HG03159 (cell line): ENCODE results near the gene RGS6.

ENCODE experiments used
- ATAC-seq: cut with Tn5 transposase; IDR thresholded peaks from one replicate; pipeline ENCODE4 v1.9.1; 2021; ENCODE audit warnings: mild to moderate bottlenecking, moderate library complexity; ENCODE audit not compliant: unreplicated experiment

The RGS6 gene

DNA sequence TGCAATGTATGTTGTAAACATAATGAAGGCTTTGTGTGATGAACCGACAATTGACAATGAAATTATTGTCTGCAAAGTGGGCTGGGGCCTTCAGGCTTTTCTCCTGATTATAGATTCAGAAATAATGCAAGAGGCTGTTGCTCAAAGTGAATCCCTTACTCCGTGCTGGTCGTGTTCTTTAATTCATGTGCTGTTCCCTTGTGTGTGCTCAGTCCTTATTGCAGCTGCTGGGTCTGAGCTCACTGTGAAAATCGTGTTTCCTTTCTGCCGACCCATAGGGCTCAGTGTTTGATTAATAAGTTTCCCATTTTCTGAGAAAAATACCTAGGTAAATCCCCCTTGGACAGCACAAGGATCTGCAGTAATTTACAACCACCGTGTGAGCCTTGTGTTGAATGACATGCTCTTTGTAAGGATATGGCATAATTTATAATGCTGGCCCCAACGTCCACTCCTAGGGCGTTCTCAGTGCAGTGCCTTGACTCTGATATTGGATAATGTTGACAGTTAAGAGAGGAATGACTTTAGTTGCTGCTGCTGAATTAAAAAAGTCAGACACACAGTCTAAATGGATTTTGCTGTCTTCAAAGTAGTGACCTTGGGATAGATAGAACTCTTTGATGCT lies 81.6 kb downstream of the RGS6 start:
- ATAC-seq, result no peak

DNA sequence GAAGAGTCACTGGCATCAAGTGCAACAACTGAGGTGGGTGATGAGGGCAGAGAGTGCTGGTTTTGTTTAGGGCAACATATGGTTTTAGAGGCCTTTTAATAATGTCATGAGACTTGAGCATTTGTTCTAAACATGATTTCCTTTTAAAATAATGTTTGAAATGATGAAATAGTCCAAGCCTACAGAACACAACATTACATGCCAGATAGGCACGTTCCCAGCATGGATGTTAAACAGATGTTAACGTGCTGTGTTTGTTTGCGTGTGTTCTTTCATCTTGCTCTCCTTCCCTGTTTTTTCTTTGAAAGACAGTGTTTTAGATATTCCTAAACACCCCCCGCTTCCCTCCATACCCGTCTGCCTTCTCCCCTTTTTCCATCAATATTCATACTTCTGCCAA lies 82.3 kb downstream of the RGS6 start:
- no peak for ATAC-seq

DNA sequence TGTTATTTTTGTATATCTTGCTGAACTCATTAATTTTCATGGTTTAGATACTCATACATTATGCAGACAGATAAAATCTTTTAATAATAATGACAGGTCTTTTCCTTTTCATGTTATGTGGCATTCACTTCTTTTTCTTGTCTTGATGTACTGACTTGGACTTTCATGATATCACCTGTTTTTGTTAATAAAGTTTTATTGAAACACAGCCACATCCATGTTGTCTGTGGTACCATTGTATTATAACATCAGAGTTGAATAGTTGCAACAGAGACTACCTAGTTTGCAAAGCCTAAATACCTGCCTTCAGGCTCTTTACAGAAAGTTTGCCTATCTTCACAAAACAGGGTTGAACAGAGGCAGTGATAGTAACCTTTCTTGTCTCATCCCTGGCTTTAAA lies 85.1 kb downstream of the RGS6 start:
- no peak for ATAC-seq

DNA sequence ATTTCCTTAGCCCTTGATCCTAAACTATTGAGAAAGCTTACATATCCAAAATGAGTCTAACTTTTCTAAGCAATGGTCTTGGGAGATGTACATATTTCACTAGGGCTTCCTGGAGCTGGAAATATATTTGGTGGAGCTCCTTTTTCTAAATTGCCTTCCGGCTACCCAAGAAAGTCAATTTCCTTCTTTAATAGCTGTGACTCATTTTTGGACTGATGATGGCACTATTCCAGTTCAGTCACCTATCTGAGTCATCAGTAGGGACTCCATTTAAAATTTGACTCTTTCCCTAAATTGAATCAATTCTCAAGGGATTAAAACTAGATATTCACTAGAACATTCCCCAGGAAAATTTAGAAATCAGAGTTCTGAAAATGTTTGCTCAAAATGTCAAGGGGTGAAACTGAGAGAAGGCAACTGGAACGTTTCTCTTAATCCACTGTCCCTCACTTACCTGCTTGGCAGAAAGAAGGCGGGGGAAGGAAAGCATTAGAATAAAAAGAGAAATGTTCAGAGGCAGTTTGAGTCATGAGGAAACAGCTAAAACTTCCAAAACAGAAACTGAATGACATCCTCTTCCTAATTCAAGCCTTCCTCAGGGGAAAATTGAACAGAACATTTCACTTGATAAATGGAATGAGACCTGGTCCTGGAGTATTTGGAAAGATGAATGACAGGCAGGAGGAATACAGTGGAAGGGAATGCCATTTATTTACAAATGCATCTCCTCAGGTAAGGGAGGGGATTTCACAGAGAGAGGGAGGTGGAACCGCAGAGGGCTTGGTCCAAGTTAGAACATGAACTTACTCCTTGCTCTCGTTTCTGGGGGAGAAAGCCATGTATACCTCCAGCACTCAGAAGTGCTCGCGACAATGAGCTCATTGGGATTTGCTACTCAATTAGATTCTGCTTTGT lies 91.2 kb downstream of the RGS6 start:
- no peak for ATAC-seq

DNA sequence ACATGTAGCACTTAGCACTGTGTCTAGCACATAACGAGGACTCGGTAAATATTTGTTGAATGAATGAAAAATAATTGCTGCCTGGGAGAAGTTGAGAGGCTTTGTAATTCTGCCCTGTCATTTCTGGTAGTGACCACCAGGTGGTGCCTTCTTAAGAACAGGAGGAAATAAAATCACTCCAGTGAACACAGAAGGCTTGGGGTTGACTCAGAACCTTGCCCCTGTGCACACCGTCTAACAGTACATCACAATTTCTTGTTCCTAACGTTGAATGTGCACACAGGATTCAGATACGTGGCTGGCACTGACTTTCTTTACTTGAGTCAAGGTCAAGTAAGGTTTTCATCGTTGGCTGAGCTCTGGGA lies 91.8 kb downstream of the RGS6 start:
- no peak for ATAC-seq

DNA sequence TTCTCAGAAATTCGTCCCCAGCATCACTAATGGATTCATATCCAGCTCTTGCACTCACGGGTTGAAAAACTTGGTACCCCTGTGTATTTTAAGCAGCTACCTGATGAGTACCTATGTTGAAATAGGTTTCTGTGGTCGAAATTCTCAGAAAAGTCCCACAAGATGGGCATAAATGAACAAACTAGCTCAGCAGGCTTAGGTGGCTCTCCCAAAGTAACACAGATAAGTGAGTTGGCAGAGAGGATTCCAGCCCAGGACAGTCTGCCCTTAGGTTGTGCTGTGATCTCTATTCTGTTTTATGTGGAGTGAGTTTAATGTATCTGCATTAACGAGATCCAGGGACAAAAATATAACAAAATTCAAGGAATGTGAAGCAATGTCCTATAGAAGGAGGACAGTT lies 92.3 kb downstream of the RGS6 start:
- ATAC-seq, result no peak

DNA sequence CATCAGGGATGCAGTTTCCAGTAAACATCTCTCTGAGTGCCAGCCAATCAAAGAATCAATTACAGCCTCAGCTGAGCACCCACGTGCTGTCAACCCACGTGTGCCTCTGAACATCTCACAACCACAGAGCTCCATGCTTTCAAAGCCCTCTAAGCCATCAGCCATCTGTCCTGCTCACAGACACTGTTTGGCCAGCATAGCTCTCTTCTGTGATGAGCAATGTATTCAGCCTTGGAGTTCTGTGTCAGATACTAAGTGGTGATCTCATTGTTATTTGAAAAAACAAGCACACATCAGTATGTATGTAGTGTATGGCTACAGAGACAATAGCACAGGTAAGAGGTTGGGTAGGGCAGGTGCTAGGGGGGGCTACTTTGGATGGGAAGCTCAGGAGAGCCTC lies 94.3 kb downstream of the RGS6 start:
- no peak for ATAC-seq

DNA sequence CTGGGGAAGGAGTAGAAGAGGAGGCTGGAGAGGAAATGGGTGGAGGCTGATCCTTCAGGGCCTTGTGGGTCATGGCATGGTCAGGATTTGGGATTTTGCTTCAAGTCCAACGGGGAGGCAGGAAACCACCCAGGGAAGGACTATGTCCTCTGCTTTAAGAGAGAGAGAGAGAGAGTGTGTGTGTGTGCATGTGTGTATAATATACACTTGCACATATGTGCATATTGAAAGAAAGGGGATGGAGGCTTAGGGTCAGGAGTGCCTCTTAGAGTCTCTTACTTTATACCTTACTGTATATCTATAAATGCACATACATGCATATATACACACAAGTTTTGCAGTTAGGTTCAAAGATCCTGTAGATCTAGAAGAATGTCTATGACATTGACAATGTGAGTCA lies 94.8 kb downstream of the RGS6 start:
- no peak for ATAC-seq

DNA sequence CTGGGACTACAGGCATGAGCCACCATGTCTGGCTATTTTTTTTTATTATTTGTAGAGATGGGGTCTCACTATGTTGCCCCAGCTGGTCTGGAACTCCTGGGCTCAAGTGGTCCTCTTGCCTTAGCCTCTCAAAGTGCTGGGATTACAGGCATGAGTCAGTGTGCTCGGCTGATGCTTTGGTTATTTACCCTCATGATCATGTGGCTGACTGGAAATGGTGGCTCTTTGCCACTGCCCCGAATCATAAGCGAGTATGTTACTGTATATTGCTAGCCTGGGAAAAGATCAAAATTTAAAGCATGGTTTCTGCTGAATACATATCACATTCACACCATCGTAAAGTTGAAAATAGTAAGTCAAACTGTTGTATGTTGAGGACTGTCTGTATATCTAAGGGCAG lies 101.1 kb downstream of the RGS6 start:
- no peak for ATAC-seq

DNA sequence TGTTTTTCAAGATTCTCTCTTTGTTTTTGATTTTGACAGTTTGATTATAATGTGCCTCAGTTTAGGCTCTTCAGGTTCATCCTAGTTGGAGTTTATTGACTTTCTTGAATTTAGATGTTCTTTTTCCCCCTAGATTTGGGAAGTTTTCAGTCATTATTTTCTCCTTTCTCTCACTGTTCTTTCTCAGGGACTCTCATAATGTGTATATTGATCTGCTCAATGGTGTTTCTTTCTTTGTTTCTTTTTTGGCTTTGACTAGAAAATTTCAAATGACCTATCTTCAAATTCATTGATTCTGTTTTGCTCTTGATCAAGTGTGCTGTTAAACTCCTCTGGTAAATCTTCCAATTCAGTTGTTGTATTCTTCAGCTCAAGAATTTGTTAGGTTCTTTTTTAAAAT lies 108.3 kb downstream of the RGS6 start:
- no peak for ATAC-seq

DNA sequence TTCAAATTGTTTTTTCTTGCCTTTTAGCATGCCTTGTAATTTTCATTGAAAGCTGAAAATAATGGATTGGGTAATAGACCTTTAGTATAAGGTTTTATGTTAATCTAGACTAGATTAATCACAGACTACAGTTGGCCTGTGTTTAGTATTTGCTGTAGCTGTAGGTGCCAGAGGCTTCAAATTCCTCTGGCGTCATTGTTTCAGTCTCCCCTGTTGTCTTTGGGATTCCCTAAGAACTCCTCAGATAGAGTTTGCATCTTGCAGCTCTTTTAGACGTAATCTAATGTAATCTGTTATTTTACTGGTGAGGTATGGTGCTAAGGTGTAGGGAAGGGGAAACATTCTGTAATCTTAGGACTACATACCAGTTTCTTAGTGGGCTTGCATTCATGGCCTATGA lies 113.0 kb downstream of the RGS6 start:
- no peak for ATAC-seq

DNA sequence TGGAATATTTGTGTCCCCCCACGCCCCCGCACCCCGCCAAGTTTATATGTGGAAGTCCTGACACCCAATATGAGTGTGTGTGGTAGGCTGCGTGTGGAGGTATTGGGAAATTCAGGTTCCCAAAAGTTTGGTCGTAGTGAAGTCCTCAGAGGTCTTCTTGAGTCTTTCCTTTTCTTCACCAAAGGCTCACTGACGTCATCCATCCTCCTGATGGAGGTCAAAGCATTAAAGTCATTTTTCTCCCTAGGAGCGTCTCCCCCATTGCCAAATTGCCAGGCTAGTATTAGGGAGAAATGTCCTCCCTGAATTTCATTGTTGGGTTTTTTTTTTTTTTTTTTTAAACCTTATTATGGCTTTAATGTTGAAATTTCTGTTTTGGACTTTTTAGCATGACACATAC lies 113.7 kb downstream of the RGS6 start:
- no peak for ATAC-seq

DNA sequence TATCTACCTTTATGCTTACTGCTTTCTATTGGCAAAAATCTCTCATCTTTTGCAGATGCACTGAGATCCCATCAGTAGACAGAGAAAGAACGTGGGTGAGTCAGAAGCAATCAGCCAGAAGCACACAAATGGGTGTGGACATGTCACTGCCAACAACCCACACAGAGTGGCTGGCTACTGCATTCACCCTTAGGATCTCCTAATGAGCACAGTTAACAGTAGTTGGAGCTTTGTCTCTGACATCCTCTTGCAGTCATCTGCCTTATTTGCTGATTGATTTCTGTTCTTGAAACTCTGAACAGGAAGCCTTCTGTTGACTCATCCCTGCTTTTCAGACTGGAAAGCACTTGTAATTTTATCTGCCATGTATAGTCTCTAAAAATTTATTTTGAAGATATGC lies 117.2 kb downstream of the RGS6 start:
- ATAC-seq, result no peak

DNA sequence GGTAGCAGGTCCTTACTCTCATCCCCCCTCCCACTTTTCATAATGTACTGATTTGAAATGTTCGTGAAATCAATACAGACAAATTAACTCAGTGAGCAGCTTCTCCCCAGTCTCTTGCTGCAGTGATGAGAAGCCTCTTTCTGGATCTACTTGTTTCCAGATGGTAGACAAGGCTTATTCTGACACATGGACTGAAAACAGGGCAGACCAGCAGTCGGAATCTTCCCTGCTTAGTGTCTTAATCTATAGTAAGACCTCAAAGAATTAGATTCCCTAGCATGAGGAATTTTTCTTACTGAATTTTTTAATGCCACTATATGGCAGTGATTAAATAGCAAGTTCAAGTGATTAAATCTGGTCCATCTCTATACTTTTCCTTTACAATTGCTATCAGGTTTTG lies 120.1 kb downstream of the RGS6 start:
- ATAC-seq, result no peak

DNA sequence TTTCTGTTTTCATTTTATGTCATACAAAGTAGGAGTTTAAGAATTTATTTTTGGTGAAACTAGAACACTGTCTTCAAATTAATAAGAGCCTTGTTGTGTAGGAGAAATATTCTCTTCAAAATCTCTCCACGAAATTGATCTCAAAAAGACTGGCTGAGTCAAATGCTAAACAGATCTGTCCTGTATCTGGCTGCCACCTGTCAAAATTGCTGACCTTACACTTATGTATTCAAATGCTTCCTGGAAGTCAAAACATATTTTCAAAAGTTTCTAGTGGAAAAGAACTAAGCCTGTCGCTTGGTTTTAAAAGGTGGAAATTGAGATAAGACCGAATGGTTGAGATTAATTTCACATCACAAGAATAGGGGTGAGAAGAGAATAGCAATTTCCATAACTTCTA lies 121.4 kb downstream of the RGS6 start:
- no peak for ATAC-seq

DNA sequence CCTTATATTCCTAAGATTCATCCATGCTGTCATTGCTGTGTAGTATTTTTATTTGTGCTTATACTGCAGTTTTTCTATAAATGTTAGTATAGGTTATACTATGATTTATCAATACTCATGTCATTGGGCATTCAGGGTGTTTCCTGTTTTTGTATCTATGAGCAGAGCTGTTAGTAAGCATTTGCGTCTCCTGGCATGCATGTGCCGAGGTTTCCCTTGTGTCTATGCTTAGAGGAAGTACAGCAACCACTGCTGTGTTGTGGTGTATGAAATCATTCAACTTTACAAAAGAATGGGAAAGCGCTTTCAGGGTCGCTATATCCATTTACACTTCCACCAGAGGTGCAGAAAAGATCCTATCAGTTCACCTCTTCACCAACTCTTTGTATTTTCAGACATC lies 122.7 kb downstream of the RGS6 start:
- no peak for ATAC-seq

DNA sequence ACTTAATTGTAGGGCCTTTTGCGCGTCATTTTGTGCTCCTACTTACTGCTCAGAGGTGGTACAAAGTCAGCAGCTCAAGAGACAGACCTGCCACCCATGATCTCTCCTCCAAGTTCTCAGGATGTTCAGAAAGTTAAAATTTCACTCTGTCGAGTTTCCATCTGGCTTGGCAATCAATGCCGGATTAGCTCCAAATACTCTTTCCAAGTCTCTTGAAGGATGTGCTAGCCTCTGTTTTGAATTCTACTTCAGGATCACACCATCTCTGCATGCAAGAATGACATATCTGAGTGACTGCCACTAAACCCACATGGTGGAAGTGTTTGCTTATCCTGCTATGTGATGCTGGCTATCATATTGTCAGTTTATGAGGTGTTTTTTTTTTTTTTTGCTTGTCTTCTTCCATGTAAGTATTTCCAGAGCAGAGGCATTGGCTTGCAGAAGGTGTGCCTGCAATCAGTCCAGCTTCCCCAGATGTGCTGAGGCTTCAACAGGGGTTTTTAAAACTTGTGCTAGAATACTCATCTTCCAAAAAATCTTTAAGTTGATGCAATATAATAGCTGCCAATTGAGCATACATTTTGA lies 125.6 kb downstream of the RGS6 start:
- ATAC-seq, result no peak

DNA sequence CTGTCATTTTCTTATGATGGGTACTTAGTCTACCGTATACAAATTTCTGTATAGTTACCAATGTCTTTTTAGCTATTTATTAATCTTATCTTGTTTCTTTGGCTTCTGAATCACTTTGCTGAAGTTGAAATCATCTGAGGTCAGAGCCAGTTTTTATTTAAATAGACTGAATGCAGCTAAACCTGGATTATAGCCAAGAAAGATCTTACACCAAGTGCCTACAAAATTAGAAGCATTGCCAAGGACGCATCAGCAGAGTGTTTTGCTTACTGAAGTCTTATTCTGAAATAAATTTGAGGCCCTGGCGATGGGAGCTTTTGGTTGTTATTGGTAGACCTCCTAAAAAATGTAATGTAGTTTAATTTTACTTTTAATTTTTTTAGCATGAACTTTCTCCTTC lies 128.2 kb downstream of the RGS6 start:
- no peak for ATAC-seq

DNA sequence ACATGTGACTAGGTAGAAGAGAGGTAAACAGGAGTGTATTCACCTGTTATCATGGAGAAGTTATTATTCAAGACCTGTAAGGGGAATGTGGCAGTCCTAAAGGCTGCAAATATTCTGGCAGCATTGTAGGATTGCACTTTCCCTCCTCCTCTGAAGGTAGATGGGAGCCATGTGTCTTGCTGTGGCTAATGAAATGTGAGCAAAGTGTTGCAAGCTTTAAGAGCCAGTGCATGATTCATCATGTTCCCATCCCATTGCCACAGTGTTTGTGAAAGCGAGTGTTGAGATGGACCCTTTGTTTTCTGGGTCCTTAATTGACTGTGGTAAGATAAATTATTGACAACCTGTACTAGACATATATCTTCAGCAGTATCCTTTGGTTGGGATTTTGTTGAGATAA lies 128.7 kb downstream of the RGS6 start:
- no peak for ATAC-seq

DNA sequence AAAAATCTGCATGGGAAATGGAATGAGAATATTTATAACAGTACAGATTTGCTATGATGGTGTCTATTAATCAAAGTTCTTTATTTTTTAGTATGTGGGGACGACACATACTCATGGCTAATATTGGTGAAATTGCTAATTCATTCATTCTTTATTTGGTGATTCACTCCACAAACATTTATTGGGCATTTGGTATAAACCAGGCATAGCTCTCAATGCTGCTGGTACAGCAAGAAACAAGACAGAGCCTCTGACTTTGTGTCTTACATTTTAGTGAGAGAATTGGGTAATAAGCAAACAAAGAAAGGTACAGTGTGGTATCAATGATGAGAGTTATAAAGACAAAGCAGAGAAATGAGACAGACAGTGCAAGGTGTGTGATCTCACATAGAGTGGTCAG lies 129.5 kb downstream of the RGS6 start:
- no peak for ATAC-seq

DNA sequence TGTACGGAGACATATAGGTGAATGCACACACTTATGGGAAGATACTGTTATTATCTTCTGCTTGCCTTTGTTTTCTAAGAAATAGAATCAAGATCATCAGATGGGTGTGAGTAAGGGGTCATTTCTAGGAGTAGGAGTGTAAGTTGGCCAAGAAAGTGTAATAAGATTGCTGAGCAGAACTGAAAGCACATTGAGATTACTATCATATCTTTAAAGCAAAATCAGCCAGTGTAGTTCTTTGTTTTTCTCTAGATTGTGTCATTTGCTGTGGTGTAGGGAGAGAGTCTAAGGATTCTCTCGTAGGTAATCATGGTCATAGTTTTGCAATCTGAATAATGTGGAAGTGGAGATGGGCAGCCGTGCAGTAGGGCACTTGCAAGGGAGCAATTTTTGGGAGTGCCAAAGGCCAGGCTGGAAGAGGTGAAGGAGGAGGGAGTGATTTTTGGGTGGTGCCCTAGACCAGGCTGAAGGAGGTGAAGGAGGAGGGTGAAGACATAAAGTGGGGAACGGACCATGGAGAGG lies 131.6 kb downstream of the RGS6 start:
- ATAC-seq, result no peak

DNA sequence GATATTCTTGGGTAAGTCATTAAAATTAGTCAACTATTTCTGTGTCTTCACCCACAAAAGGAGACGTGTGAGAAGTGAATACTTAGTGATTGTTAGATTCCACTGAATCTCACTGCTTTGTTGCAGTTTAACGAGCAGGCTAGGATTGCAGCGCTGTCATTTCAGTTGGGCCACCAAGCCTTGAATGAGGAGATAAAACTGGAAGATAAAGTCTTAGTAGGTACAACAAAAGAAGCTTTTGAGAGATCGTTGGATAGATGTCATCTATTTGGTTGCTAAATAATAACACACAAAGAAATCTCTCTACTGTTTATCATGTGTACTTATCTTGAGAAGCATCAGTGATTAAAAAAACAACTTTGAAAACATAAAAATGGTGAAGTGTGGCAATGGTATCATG lies 132.3 kb downstream of the RGS6 start:
- ATAC-seq, result no peak
